GM18511 (cell line): Measurements from ENCODE around the gene TCERG1L.

Source experiments
- ATAC-seq: cut with Tn5 transposase; IDR thresholded peaks from one replicate; pipeline ENCODE4 v1.9.1; 2021; ENCODE audit warnings: mild to moderate bottlenecking, moderate library complexity; ENCODE audit not compliant: unreplicated experiment

Gene TCERG1L

DNA sequence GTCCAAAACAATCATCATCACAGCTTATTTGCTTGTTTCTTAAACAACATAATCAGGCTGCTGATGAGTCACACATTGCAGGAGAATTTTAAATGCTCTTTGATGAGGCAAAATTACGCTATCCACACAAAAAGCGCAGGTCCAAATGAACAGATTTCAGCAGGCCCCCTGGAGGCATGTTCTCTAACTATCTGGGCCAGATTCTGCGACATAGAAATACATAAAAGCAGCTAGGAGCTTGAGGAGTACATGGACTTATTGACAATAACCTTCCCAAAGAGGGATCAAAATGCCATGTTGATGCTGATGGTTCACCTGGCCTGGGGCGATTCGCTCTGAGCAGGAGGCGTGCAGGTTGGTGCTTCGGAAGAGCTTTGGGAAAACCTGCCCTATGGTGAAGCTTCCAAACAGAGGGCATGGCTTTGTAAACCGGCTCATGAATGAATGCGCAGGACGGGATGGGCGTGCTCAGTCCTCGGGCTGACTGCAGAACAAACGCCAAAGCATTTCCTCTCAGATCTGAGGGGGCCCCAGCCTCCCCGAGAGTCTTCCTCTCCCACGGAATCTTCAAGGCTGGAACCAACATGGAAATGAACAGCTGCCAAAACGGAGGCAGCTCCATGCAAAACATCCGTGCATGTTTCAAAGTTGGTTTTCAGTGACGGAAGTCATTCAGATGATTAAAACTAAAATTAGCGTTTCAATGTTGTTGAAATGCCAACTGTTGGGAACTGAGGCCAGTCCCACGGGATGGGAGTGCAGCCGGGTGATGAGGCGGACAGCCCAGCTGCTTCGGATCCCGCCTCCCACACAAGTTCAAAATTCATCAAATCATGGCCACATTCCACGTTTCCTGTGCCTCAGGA, 179.6 kb downstream of the TCERG1L start:
- ATAC-seq, result no peak

- no peak for ATAC-seq
Observed at GRCh38 chr10:131130025-131130424, 181.5 kb downstream of the TCERG1L start.

GRCh38 chr10:131129544-131129943, 182.0 kb downstream of the TCERG1L start:
- no peak for ATAC-seq

GRCh38 chr10:131128731-131129130, 182.8 kb downstream of the TCERG1L start:
- no peak for ATAC-seq

DNA sequence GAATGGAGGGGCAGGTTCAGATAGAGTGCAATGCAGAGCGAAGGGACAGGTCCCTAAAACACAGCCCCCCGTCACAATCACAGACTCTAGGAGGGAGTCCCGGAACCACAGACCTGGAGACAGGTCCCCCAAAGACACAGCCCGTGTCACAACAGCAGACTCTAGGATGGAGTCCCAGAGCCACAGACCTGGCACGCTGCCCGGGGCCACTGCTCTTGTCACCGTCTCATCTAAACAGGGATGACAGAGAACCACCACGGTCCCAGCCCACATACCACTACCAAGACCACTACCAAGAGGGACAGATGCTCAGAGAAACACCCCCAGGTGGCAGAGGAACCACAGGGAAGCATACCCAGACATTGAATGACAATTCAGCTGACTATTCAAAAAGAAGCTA, 183.9 kb downstream of the TCERG1L start:
- no peak for ATAC-seq

DNA sequence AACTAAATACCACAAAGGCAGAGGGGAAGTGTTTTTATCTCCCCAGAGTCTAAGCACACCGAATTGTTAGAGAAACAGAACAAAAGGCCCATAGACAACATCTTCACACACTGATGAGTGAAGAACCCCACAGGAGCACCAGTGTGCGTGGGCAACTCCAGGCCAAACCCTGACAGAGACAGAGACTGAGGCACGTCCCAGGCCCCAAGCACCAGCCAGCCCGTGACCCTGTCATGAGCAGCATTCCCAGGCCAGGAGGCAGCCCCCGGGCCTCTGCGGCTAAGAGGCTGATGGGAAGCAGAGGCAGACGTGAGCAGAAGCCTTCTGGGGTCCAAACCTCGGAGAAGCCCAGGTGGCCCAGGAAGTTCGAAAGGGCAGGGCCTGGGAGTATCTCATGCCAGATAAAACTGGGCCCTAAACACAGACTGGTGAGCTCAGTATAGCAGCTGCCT, 184.4 kb downstream of the TCERG1L start:
- no peak for ATAC-seq

GRCh38 chr10:131126321-131127137, 185.0 kb downstream of the TCERG1L start:
- no peak for ATAC-seq

DNA sequence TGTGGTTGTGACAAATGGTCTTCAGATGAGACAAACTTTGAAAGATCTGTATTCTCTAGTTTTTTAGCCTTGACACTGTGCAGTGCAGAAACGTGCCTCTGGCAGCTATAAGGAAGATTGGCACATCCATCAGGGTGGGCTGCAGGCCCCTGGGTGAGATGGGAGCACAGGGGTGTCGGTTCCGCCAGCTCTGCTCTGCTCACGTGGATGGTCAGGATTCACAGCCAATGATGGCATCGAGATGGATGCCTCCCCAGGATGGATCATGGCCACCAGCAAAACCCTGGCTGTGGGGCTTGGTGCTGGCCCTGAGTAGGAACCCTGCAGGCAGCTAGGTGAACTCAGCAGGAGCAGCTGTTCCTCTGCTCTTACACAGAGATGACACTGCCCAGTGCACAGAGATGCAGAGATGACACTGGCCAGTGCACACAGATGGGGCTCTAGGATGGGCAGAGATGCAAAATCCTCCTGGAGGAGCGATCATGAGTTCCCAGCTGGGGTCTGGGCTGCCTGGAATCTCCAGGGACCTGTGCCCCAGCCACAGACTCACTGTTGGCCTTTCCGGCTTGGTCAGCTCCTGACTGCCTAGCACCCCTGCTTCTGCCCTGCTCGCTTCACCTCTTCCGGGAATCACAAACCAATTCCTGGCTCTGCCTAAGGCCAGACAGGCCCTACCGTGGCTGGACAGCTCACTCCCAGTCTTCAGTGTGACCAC, 185.9 kb downstream of the TCERG1L start:
- ATAC-seq, result no peak

- ATAC-seq, result no peak
Observed at GRCh38 chr10:131124945-131125344, 186.6 kb downstream of the TCERG1L start.

GRCh38 chr10:131123496-131123895, 188.0 kb downstream of the TCERG1L start:
- no peak for ATAC-seq

GRCh38 chr10:131121511-131122035, 189.9 kb downstream of the TCERG1L start:
- no peak for ATAC-seq

GRCh38 chr10:131119626-131120355, 191.7 kb downstream of the TCERG1L start:
- ATAC-seq, result no peak

- no peak for ATAC-seq
Observed at GRCh38 chr10:131117416-131118212, 193.9 kb downstream of the TCERG1L start.

DNA sequence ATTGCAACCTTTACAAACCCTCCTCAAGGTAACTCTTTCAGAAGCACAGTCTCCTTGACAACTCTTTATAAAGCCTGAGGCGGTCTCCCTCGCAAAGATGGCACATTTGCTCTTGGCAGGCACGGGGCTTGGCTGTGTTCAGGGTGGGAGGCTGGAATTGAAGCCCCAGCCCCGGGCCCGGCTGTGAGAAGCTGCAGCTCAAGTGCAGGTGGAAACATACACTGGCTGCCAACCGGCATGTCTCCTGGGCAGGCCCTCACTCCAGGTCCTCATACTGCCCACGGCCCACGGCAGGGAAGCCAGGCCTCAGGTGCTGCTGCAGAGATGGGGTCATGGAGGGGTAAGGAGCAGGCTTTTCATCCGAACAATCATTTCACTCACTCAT, 194.5 kb downstream of the TCERG1L start:
- ATAC-seq, result no peak

- ATAC-seq, result no peak
Observed at GRCh38 chr10:131116216-131116990, 195.1 kb downstream of the TCERG1L start.

GRCh38 chr10:131115801-131116200, 195.7 kb downstream of the TCERG1L start:
- ATAC-seq, result no peak

GRCh38 chr10:131115321-131115720, 196.2 kb downstream of the TCERG1L start:
- no peak for ATAC-seq

- no peak for ATAC-seq
Observed at GRCh38 chr10:131114846-131115245, 196.7 kb downstream of the TCERG1L start.
